ENCODE results near the gene SIPA1L3. TPM values are rescaled to one million over a fixed set of nuclear protein-coding genes. Genes with fewer than 3 reads are reported as not detected.

SIPA1L3 gene
- total and polyA plus RNA-seq, 10 of the 15 experiments (the other 5 are each of a cell fraction or from before 2014, with no cell fraction given), result 0.24 to 66.2 (median 19.1) TPM

DNA sequence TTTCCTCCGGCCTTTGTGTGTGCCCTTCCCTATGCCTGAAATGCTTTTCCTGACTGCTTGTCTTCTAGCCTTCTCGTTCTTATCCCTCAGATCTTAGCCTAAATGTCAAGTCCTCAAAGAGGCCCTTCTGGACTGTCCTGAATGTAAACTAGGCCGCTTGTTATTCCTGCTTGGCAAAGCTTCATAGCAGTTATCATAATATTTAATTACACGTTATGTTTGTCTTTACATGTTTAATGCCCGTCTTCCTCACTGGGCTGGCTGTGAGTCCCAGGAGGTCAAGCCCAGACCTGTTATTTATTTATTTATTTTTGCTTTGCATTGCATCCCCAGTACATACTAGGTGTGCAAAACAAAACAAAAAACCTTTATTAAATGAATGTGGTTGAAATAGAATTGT, 62.7 kb downstream of the SIPA1L3 start (continued):
- TF ChIP-seq, protein P1, sequence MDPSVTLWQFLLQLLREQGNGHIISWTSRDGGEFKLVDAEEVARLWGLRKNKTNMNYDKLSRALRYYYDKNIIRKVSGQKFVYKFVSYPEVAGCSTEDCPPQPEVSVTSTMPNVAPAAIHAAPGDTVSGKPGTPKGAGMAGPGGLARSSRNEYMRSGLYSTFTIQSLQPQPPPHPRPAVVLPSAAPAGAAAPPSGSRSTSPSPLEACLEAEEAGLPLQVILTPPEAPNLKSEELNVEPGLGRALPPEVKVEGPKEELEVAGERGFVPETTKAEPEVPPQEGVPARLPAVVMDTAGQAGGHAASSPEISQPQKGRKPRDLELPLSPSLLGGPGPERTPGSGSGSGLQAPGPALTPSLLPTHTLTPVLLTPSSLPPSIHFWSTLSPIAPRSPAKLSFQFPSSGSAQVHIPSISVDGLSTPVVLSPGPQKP (IDR thresholded peaks at IDR 0.05; ENCODE audit: low read depth, low read length), result no peak
- TF ChIP-seq SRF (IDR thresholded peaks at IDR 0.05; ENCODE audit: low read depth in 2 of 2, low read length in 2 of 2) (no peak), NRF1 (conservative IDR thresholded peaks at IDR 0.05; ENCODE audit: low read depth, low read length) (no peak), CBFB (IDR thresholded peaks at IDR 0.05; ENCODE audit: low read depth) (no peak)

DNA sequence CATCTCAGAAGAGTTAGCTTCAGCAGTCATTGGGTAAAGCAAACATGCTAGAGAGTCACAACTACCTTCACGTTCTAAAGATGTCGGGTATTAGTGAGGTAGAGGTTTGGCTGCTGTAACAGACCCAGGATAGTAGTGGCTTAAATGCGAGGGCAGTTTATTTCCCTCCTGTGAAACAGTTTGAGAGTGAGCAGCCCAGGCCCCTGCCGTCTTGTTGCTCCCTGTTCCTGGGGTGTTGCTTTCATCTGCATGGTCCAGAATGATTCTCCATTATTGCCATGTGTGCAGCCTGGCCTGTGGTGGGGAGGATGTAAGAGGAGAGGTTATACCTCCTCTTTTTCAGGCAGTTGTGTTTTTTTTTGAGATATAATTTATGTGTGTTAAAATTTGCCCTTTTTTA, 63.7 kb downstream of the SIPA1L3 start:
- Histone ChIP-seq H2AFZ (ENCODE audit: control insufficient read depth, low read depth, low read length) (no peak overlapping the region), H3K27me3 (replicated peaks in 1 of 2; ENCODE audit: control insufficient read depth in 2 of 2, insufficient read depth in 2 of 2, low read length in 1 of 2) (no peaks in the 10 kb centered on the region), H3K4me2 (ENCODE audit: control insufficient read depth, insufficient read depth) (no peak overlapping the region), H3K9me3 (replicated peaks; ENCODE audit: control insufficient read depth, insufficient read depth, low read length) (peaks cover 15% of the 10 kb centered on the region), H3K79me2 (ENCODE audit: control insufficient read depth, insufficient read depth, low read length) (peaks cover 81% of the 10 kb centered on the region), H4K20me1 (ENCODE audit: control insufficient read depth, insufficient read depth) (no peaks in the 10 kb centered on the region), H3K4me3 (no peak overlapping the region), H3K9ac (ENCODE audit: control insufficient read depth, insufficient read depth, low read length) (no peak overlapping the region), H3K4me1 (ENCODE audit: control insufficient read depth, insufficient read depth, low read length) (peaks cover 24% of the 10 kb centered on the region), H3K27ac (ENCODE audit: control insufficient read depth, insufficient read depth) (no peak overlapping the region), H3K36me3 (ENCODE audit: control insufficient read depth in 2 of 2, insufficient read depth in 2 of 2, low read length in 1 of 2) (peaks cover 6 to 11% of the 10 kb centered on the region in 2 experiments; a peak in 3 of 4 replicates)
- WGBS (ENCODE audit: insufficient coverage, insufficient replicate concordance, low lambda C conversion rate, missing lambda C conversion rate), result 100% methylated on average over 4 of the region's 4 CpGs
- ATAC-seq (no peak), FAIRE-seq (no peak), DNase-seq (ENCODE audit: low read depth, low spot score) (no peak)
- no TSS peak for BruUV-seq (replicated peaks)
- in situ Hi-C loops (cut with MboI) (no loop called here), intact Hi-C loops (cut with micrococcal nuclease; ENCODE audit: unreplicated experiment) (no loop called here)
- ChIA-PET CTCF (no interaction called here), SMC1A (ENCODE audit: uncharacterized antibody, unreplicated experiment) (no interaction called here), RAD21 (ENCODE audit: unreplicated experiment) (no interaction called here), POLR2A (no interaction called here)
- TF ChIP-seq TCF7 (IDR thresholded peaks at IDR 0.05; ENCODE audit: borderline replicate concordance) (no peak), GABPA (IDR thresholded peaks at IDR 0.05; ENCODE audit: low read depth) (no peak), ATF7 (IDR thresholded peaks at IDR 0.05; ENCODE audit: low read depth) (no peak), CBX5 (IDR thresholded peaks at IDR 0.05; ENCODE audit: low read depth) (no peak), RUNX3 (IDR thresholded peaks at IDR 0.05; ENCODE audit: low read length) (no peak), NFIC (IDR thresholded peaks at IDR 0.05; ENCODE audit: low read depth, low read length) (no peak), SMAD5 (IDR thresholded peaks at IDR 0.05; ENCODE audit: low read depth) (no peak), MEF2B (IDR thresholded peaks at IDR 0.05; ENCODE audit: partially characterized antibody, poor library complexity, severe bottlenecking) (no peak)
- TF ChIP-seq, protein P2, sequence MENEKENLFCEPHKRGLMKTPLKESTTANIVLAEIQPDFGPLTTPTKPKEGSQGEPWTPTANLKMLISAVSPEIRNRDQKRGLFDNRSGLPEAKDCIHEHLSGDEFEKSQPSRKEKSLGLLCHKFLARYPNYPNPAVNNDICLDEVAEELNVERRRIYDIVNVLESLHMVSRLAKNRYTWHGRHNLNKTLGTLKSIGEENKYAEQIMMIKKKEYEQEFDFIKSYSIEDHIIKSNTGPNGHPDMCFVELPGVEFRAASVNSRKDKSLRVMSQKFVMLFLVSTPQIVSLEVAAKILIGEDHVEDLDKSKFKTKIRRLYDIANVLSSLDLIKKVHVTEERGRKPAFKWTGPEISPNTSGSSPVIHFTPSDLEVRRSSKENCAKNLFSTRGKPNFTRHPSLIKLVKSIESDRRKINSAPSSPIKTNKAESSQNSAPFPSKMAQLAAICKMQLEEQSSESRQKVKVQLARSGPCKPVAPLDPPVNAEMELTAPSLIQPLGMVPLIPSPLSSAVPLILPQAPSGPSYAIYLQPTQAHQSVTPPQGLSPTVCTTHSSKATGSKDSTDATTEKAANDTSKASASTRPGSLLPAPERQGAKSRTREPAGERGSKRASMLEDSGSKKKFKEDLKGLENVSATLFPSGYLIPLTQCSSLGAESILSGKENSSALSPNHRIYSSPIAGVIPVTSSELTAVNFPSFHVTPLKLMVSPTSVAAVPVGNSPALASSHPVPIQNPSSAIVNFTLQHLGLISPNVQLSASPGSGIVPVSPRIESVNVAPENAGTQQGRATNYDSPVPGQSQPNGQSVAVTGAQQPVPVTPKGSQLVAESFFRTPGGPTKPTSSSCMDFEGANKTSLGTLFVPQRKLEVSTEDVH (IDR thresholded peaks at IDR 0.05; ENCODE audit: low read depth, partially characterized antibody), result no peak
- TF ChIP-seq, protein P3, sequence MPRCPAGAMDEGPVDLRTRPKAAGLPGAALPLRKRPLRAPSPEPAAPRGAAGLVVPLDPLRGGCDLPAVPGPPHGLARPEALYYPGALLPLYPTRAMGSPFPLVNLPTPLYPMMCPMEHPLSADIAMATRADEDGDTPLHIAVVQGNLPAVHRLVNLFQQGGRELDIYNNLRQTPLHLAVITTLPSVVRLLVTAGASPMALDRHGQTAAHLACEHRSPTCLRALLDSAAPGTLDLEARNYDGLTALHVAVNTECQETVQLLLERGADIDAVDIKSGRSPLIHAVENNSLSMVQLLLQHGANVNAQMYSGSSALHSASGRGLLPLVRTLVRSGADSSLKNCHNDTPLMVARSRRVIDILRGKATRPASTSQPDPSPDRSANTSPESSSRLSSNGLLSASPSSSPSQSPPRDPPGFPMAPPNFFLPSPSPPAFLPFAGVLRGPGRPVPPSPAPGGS (IDR thresholded peaks at IDR 0.05; ENCODE audit: borderline replicate concordance, insufficient read depth, low read depth, low read length, poor library complexity, severe bottlenecking), result no peak
- TF ChIP-seq, protein P4, sequence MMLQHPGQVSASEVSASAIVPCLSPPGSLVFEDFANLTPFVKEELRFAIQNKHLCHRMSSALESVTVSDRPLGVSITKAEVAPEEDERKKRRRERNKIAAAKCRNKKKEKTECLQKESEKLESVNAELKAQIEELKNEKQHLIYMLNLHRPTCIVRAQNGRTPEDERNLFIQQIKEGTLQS (IDR thresholded peaks at IDR 0.05; ENCODE audit: borderline replicate concordance, extremely low read depth, low read depth, low read length), result no peak
- TF ChIP-seq, protein P5, sequence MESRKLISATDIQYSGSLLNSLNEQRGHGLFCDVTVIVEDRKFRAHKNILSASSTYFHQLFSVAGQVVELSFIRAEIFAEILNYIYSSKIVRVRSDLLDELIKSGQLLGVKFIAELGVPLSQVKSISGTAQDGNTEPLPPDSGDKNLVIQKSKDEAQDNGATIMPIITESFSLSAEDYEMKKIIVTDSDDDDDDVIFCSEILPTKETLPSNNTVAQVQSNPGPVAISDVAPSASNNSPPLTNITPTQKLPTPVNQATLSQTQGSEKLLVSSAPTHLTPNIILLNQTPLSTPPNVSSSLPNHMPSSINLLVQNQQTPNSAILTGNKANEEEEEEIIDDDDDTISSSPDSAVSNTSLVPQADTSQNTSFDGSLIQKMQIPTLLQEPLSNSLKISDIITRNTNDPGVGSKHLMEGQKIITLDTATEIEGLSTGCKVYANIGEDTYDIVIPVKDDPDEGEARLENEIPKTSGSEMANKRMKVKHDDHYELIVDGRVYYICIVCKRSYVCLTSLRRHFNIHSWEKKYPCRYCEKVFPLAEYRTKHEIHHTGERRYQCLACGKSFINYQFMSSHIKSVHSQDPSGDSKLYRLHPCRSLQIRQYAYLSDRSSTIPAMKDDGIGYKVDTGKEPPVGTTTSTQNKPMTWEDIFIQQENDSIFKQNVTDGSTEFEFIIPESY (IDR thresholded peaks at IDR 0.05), result no peak

Measured in GM12878 (cell line).